ENCODE data around the gene RPS19. TPM values are rescaled to one million over a fixed set of nuclear protein-coding genes. Genes with fewer than 3 reads are reported as not detected.

The RPS19 gene
- total and polyA plus RNA-seq, 2 donors (not counting 1 experiment from before 2014, with no cell fraction given) = 1,320 to 2,197 TPM

DNA sequence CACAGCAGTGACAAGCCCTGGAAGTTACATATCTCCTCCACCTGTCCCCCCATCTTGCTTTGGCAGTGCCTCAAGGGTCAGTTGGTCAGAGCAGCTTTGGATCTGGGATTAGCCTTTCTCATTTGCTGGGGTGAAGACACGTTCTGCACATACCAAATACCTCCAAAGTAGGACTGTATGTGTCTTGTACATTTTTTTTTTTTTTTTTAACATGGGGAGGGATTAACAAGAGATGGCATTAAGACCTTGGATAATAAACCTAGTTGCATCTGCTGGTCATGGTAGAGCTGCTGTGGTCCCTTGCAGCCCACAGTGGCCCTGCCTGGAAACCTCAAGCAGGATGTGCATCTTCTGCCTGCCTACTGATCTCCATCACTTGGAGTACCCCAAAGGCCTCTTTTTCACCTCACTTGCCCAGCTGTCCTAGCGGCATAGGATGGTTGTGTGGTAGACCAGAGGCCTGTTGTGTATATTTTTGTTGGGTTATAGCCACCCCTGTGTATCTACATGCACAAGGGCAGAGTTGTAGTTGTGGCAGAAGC lies 2.5 kb downstream of the RPS19 start:
- H4K20me1 ChIP-seq (ENCODE audit: control insufficient read depth, extremely low read depth, insufficient read depth, low read length) = no peaks in the 10 kb centered on the region
- H3K4me3 ChIP-seq (replicated peaks in 1 of 4; ENCODE audit: control extremely low read depth in 1 of 4, insufficient read depth in 1 of 4, low read depth in 3 of 4, low read length in 4 of 4) = peak overlapping the region in 3 of 4 experiments; percentile 92 to 99 (median 97)
- H3K4me1 ChIP-seq (ENCODE audit: control insufficient read depth, extremely low read depth, insufficient read depth, low read length) = peaks cover 8% of the 10 kb centered on the region
- TF ChIP-seq, protein P1, sequence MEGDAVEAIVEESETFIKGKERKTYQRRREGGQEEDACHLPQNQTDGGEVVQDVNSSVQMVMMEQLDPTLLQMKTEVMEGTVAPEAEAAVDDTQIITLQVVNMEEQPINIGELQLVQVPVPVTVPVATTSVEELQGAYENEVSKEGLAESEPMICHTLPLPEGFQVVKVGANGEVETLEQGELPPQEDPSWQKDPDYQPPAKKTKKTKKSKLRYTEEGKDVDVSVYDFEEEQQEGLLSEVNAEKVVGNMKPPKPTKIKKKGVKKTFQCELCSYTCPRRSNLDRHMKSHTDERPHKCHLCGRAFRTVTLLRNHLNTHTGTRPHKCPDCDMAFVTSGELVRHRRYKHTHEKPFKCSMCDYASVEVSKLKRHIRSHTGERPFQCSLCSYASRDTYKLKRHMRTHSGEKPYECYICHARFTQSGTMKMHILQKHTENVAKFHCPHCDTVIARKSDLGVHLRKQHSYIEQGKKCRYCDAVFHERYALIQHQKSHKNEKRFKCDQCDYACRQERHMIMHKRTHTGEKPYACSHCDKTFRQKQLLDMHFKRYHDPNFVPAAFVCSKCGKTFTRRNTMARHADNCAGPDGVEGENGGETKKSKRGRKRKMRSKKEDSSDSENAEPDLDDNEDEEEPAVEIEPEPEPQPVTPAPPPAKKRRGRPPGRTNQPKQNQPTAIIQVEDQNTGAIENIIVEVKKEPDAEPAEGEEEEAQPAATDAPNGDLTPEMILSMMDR (conservative IDR thresholded peaks at IDR 0.05 in 1 of 2, IDR thresholded peaks at IDR 0.05 in 1 of 2; ENCODE audit: low read depth in 1 of 2, low read length in 2 of 2) = no peak
- no peak for TF ChIP-seq EZH2 (IDR thresholded peaks at IDR 0.05; ENCODE audit: low read length, missing control alignments)
- H3K79me2 ChIP-seq (ENCODE audit: control insufficient read depth, insufficient read depth, low read length) = peaks cover 64% of the 10 kb centered on the region
- H3K9me3 ChIP-seq (ENCODE audit: control insufficient read depth, insufficient read depth, low read depth, low read length) = no peaks in the 10 kb centered on the region
- no peak overlapping the region for H2AFZ ChIP-seq (ENCODE audit: low read length)
- DNase-seq (ENCODE audit: low read depth in 2 of 2) = no peak
- H3K27ac ChIP-seq (ENCODE audit: insufficient read depth, low read length) = peak overlapping the region; percentile 18
- H3K9ac ChIP-seq (ENCODE audit: insufficient read depth, low read length) = no peak overlapping the region
- peak overlapping the region; percentile 86 for H3K4me2 ChIP-seq (ENCODE audit: extremely low read depth, insufficient read depth, low read length)
- H3K27me3 ChIP-seq (ENCODE audit: control insufficient read depth, insufficient read depth, low read length) = no peaks in the 10 kb centered on the region
- H3K36me3 ChIP-seq (ENCODE audit: control insufficient read depth, insufficient read depth, low read length) = peaks cover 34% of the 10 kb centered on the region

GRCh38 chr19:41863209-41863931 lies 3.3 kb downstream of the RPS19 start:
- peaks cover 8% of the 10 kb centered on the region for H3K4me1 ChIP-seq (ENCODE audit: control insufficient read depth, extremely low read depth, insufficient read depth, low read length)
- no peak overlapping the region for H3K9ac ChIP-seq (ENCODE audit: insufficient read depth, low read length)
- H3K4me3 ChIP-seq (replicated peaks in 1 of 4; ENCODE audit: control extremely low read depth in 1 of 4, insufficient read depth in 1 of 4, low read depth in 3 of 4, low read length in 4 of 4) = peak overlapping the region in 1 of 4 experiments; percentile 22
- no peak for TF ChIP-seq EZH2 (IDR thresholded peaks at IDR 0.05; ENCODE audit: low read length, missing control alignments)
- TF ChIP-seq, protein P1 (conservative IDR thresholded peaks at IDR 0.05 in 1 of 2, IDR thresholded peaks at IDR 0.05 in 1 of 2; ENCODE audit: low read depth in 1 of 2, low read length in 2 of 2) = no peak
- peaks cover 70% of the 10 kb centered on the region for H3K79me2 ChIP-seq (ENCODE audit: control insufficient read depth, insufficient read depth, low read length)
- H4K20me1 ChIP-seq (ENCODE audit: control insufficient read depth, extremely low read depth, insufficient read depth, low read length) = no peaks in the 10 kb centered on the region
- H3K4me2 ChIP-seq (ENCODE audit: extremely low read depth, insufficient read depth, low read length) = peak overlapping the region; percentile 68
- H3K27ac ChIP-seq (ENCODE audit: insufficient read depth, low read length) = no peak overlapping the region
- H3K36me3 ChIP-seq (ENCODE audit: control insufficient read depth, insufficient read depth, low read length) = peaks cover 39% of the 10 kb centered on the region
- no peaks in the 10 kb centered on the region for H3K27me3 ChIP-seq (ENCODE audit: control insufficient read depth, insufficient read depth, low read length)
- no peak overlapping the region for H2AFZ ChIP-seq (ENCODE audit: low read length)
- no peak for DNase-seq (ENCODE audit: low read depth in 2 of 2)
- no peaks in the 10 kb centered on the region for H3K9me3 ChIP-seq (ENCODE audit: control insufficient read depth, insufficient read depth, low read depth, low read length)

GRCh38 chr19:41864374-41864773 lies 4.3 kb downstream of the RPS19 start:
- Histone ChIP-seq H4K20me1 (ENCODE audit: control insufficient read depth, extremely low read depth, insufficient read depth, low read length) (no peaks in the 10 kb centered on the region), H3K9me3 (ENCODE audit: control insufficient read depth, insufficient read depth, low read depth, low read length) (no peaks in the 10 kb centered on the region), H3K27ac (ENCODE audit: insufficient read depth, low read length) (no peak overlapping the region), H3K9ac (ENCODE audit: insufficient read depth, low read length) (no peak overlapping the region), H3K36me3 (ENCODE audit: control insufficient read depth, insufficient read depth, low read length) (peaks cover 44% of the 10 kb centered on the region), H3K79me2 (ENCODE audit: control insufficient read depth, insufficient read depth, low read length) (peaks cover 73% of the 10 kb centered on the region), H3K4me2 (ENCODE audit: extremely low read depth, insufficient read depth, low read length) (no peak overlapping the region), H2AFZ (ENCODE audit: low read length) (no peak overlapping the region), H3K27me3 (ENCODE audit: control insufficient read depth, insufficient read depth, low read length) (no peaks in the 10 kb centered on the region), H3K4me1 (ENCODE audit: control insufficient read depth, extremely low read depth, insufficient read depth, low read length) (peaks cover 8% of the 10 kb centered on the region), H3K4me3 (replicated peaks in 1 of 4; ENCODE audit: control extremely low read depth in 1 of 4, insufficient read depth in 1 of 4, low read depth in 3 of 4, low read length in 4 of 4) (no peak overlapping the region)
- no peak for TF ChIP-seq EZH2 (IDR thresholded peaks at IDR 0.05; ENCODE audit: low read length, missing control alignments)
- TF ChIP-seq, protein P1 (conservative IDR thresholded peaks at IDR 0.05 in 1 of 2, IDR thresholded peaks at IDR 0.05 in 1 of 2; ENCODE audit: low read depth in 1 of 2, low read length in 2 of 2) = no peak
- DNase-seq (ENCODE audit: low read depth in 2 of 2) = no peak
